OCI-LY7 (cell line): Measurements from ENCODE around the gene PDIA4. TPM values are rescaled to one million over a fixed set of nuclear protein-coding genes. Genes with fewer than 3 reads are reported as not detected.

Experiments used
- BruUV-seq: library from RNA; stranded (reverse); fragments of 400-500 nt; replicated peaks from 2 replicates; lab custom pipeline; 2021; lab: Mats Ljungman, UMichigan
- CTCF ChIA-PET: fragments of 300-600 bp; sonication (Branson Sonifier 250); formaldehyde crosslinking; loops from one replicate; lab custom pipeline; 2022; ENCODE audit warnings: antibody characterized with exemption; ENCODE audit not compliant: unreplicated experiment; lab: Charles Lee
- POLR2A ChIA-PET: fragments of 300-600 bp; sonication (Branson Sonifier 250); formaldehyde crosslinking; loops from one replicate; lab custom pipeline; 2022; ENCODE audit warnings: antibody characterized with exemption; lab: Charles Lee
- DNase-seq: peaks from one replicate; pipeline ENCODE4 v3.0.0-alpha.2; 2015; ENCODE audit warnings: low spot score
- H2AFZ ChIP-seq: fragments of 200-600 bp; sonication (generic), shearing (Covaris generic); 2 replicates; pipeline ENCODE4 v1.6.1; 2014; ENCODE audit warnings: mild to moderate bottlenecking, antibody characterized with exemption, low read length, moderate library complexity
- H3K27ac ChIP-seq: fragments of 200-600 bp; sonication (generic); 2 replicates; pipeline ENCODE4 v1.5.1; 2014; ENCODE audit warnings: mixed run types, low read depth, mild to moderate bottlenecking, moderate library complexity, low read length, inconsistent platforms; ENCODE audit not compliant: poor library complexity, severe bottlenecking
- H3K36me3 ChIP-seq: fragments of 200-600 bp; sonication (generic); 2 replicates; pipeline ENCODE4 v1.6.1; 2014; ENCODE audit warnings: mild to moderate bottlenecking, antibody characterized with exemption, low read length, moderate library complexity, mixed read lengths; ENCODE audit not compliant: insufficient read depth
- H3K4me1 ChIP-seq: fragments of 200-600 bp; sonication (generic); 2 replicates; pipeline ENCODE4 v1.5.1; 2014; ENCODE audit warnings: mild to moderate bottlenecking, low read length; ENCODE audit not compliant: insufficient read depth, poor library complexity, severe bottlenecking
- H3K4me2 ChIP-seq: fragments of 200-600 bp; sonication (generic); 2 replicates; pipeline ENCODE4 v1.6.1; 2014; ENCODE audit warnings: mild to moderate bottlenecking, low read length
- H3K4me3 ChIP-seq: fragments of 200-600 bp; sonication (generic); 2 replicates; pipeline ENCODE4 v1.5.1; 2014; ENCODE audit warnings: mild to moderate bottlenecking, low read depth, low read length; ENCODE audit not compliant: poor library complexity, severe bottlenecking
- H3K79me2 ChIP-seq: fragments of 200-600 bp; sonication (generic); 2 replicates; pipeline ENCODE4 v1.6.1; 2016; ENCODE audit warnings: low read depth, mild to moderate bottlenecking, low read length, moderate library complexity, mixed read lengths; ENCODE audit not compliant: insufficient read depth
- H3K9me2 ChIP-seq: fragments of 200-600 bp; sonication (generic); 2 replicates; pipeline ENCODE4 v1.6.1; 2016; ENCODE audit warnings: mild to moderate bottlenecking, low read length, mixed read lengths; ENCODE audit not compliant: insufficient read depth
- H3K9me3 ChIP-seq: fragments of 200-600 bp; sonication (generic); 2 replicates; pipeline ENCODE4 v1.6.1; 2014; ENCODE audit warnings: mild to moderate bottlenecking, mixed run types, low read length, mixed read lengths
- H4K20me1 ChIP-seq: fragments of 200-600 bp; sonication (generic); 2 replicates; pipeline ENCODE4 v1.6.1; 2014; ENCODE audit warnings: mild to moderate bottlenecking, antibody characterized with exemption, low read length, moderate library complexity, mixed read lengths; ENCODE audit not compliant: insufficient read depth
- CTCF ChIP-seq: fragments of 200-600 bp; sonication (generic); conservative IDR thresholded peaks from 2 replicates; pipeline ENCODE4 v1.5.1; 2014; ENCODE audit warnings: mild to moderate bottlenecking, antibody characterized with exemption, low read length, moderate library complexity, mixed read lengths
- EZH2phosphoT487 ChIP-seq: fragments of 200-600 bp; sonication (generic); IDR thresholded peaks from 2 replicates; pipeline ENCODE4 v1.6.1; 2018; ENCODE audit warnings: low read depth, borderline replicate concordance, mild to moderate bottlenecking, mixed run types, antibody characterized with exemption, low read length, moderate library complexity, mixed read lengths
- intact Hi-C: fragments of 100-400 bp; cut with micrococcal nuclease; formaldehyde crosslinking; loops from one replicate; pipeline ENCODE4 v1.10.0; 2022; ENCODE audit not compliant: unreplicated experiment
- total RNA-seq, 2 experiments: library from RNA; depleted of rRNA in 1 of 2; stranded (reverse); fragments of >200 nt in 1 of 2; shearing (Covaris generic) in 1 of 2; gene quantifications; 2 replicates each; pipeline ENCODE4 v1.2.3, GENCODE V29; 2014 to 2022

Gene PDIA4
- total RNA-seq, 2 experiments from 2014 or later: 130 to 141 TPM

- CTCF ChIA-PET: interaction anchor here (1.0 kb wide), 1 partner anchor 63 kb away, joined by 3 read pairs; no protein-coding TSS in a partner anchor
- BruUV-seq: no TSS peak
- intact Hi-C loops: no loop called here
- Histone ChIP-seq H3K79me2 (no peaks in the 10 kb centered on the region), H3K4me2 (no peak overlapping the region), H3K36me3 (no peaks in the 10 kb centered on the region), H3K4me1 (no peaks in the 10 kb centered on the region), H3K27ac (no peak overlapping the region), H3K4me3 (no peak overlapping the region), H4K20me1 (no peaks in the 10 kb centered on the region), H2AFZ (no peak overlapping the region), H3K9me2 (no peaks in the 10 kb centered on the region), H3K9me3 (no peaks in the 10 kb centered on the region)
- POLR2A ChIA-PET: interaction anchor here (0.5 to 1.3 kb wide), 3 partner anchors 12 to 141 kb away, joined by 3 read pairs; no protein-coding TSS in a partner anchor
- no peak for DNase-seq
- TF ChIP-seq EZH2phosphoT487 (no peak), CTCF (no peak)
Observed at GRCh38 chr7:148975896-148976295, 52.4 kb downstream of the PDIA4 start.

- no peak overlapping the region for H3K27ac ChIP-seq
- no TSS peak for BruUV-seq
- ChIA-PET POLR2A (interaction anchor here (0.6 kb wide), 2 partner anchors 134 to 160 kb away, joined by 5 read pairs; no protein-coding TSS in a partner anchor), CTCF (interaction anchor here (0.6 to 0.7 kb wide), 2 partner anchors 32 to 254 kb away, joined by 3 read pairs; no protein-coding TSS in a partner anchor)
- H3K36me3 ChIP-seq: no peaks in the 10 kb centered on the region
- H3K4me3 ChIP-seq: no peak overlapping the region
- no peak for TF ChIP-seq CTCF
- TF ChIP-seq EZH2phosphoT487: no peak
- H3K4me2 ChIP-seq: no peak overlapping the region
- H3K9me2 ChIP-seq: no peaks in the 10 kb centered on the region
- no peaks in the 10 kb centered on the region for H3K9me3 ChIP-seq
- H3K79me2 ChIP-seq: no peaks in the 10 kb centered on the region
- H2AFZ ChIP-seq: no peak overlapping the region
- no peaks in the 10 kb centered on the region for H3K4me1 ChIP-seq
- no peaks in the 10 kb centered on the region for H4K20me1 ChIP-seq
- no peak for DNase-seq
- intact Hi-C loops: no loop called here
Observed at GRCh38 chr7:148973256-148973655, 55.0 kb downstream of the PDIA4 start.

- POLR2A ChIA-PET: interaction anchor here (0.5 kb wide), 1 partner anchor 42 kb away, joined by 3 read pairs; no protein-coding TSS in a partner anchor
- Histone ChIP-seq H3K4me3 (no peak overlapping the region), H3K4me1 (no peaks in the 10 kb centered on the region), H3K79me2 (no peaks in the 10 kb centered on the region), H3K36me3 (no peaks in the 10 kb centered on the region), H3K27ac (no peak overlapping the region), H3K9me3 (no peaks in the 10 kb centered on the region), H3K4me2 (no peak overlapping the region), H3K9me2 (no peaks in the 10 kb centered on the region), H4K20me1 (no peaks in the 10 kb centered on the region), H2AFZ (no peak overlapping the region)
- intact Hi-C loops: no loop called here
- CTCF ChIA-PET: interaction anchor here (0.6 kb wide), 1 partner anchor 9 kb away, joined by 3 read pairs; no protein-coding TSS in a partner anchor
- DNase-seq: no peak
- no TSS peak for BruUV-seq
- TF ChIP-seq EZH2phosphoT487: no peak
Observed at GRCh38 chr7:148972375-148972774, 55.9 kb downstream of the PDIA4 start.
